Measurements from ENCODE around the gene CAPN10. TPM values are rescaled to one million over a fixed set of nuclear protein-coding genes. Genes with fewer than 3 reads are reported as not detected.

CAPN10 gene
- total RNA-seq, 1 experiment from 2014 or later, result 47.4 TPM

- H3K27me3 ChIP-seq (ENCODE audit: insufficient read depth, low read length), result no peaks in the 10 kb centered on the region
- no peak overlapping the region for H3K27ac ChIP-seq (ENCODE audit: insufficient read length, low read depth, low read length)
- H3K14ac ChIP-seq (ENCODE audit: insufficient read depth, low read length), result no peak overlapping the region
- no peak overlapping the region for H3K4me3 Mint-ChIP-seq
- no peak overlapping the region for H3K4me2 ChIP-seq (ENCODE audit: insufficient read depth, insufficient read length, low read length)
- peaks cover 31 to 40% (median 34%) of the 10 kb centered on the region in 3 experiments for H3K36me3 Mint-ChIP-seq (ENCODE audit: insufficient read depth in 1 of 3, low read depth in 3 of 3)
- H3K23me2 ChIP-seq (ENCODE audit: insufficient read length, low read depth, low read length, poor library complexity, severe bottlenecking), result no peaks in the 10 kb centered on the region
- H3K9me3 Mint-ChIP-seq, result peaks cover 11 to 23% of the 10 kb centered on the region in 2 experiments
- H3K79me1 ChIP-seq (ENCODE audit: insufficient read depth, low read depth, low read length, poor library complexity, severe bottlenecking), result no peaks in the 10 kb centered on the region
- no peak overlapping the region for H3K23ac ChIP-seq (ENCODE audit: insufficient read length, low read depth, low read length)
- H4K20me1 ChIP-seq (ENCODE audit: control insufficient read depth, insufficient read depth, insufficient read length), result no peaks in the 10 kb centered on the region
- no peaks in the 10 kb centered on the region for H3K79me2 ChIP-seq (ENCODE audit: insufficient read depth, low read length)
- no peak overlapping the region for H2AFZ ChIP-seq (ENCODE audit: low read length)
- no peak for DNase-seq
- no peak for TF ChIP-seq CTCF (conservative IDR thresholded peaks at IDR 0.05)
- H3T11ph ChIP-seq (ENCODE audit: low read length), result no peak overlapping the region
- H2BK20ac ChIP-seq (ENCODE audit: low read depth, low read length, poor library complexity, severe bottlenecking), result no peak overlapping the region
- peaks cover 7% of the 10 kb centered on the region for H3K9me3 ChIP-seq (ENCODE audit: control insufficient read depth, low read depth, low read length)
- H3K56ac ChIP-seq (ENCODE audit: insufficient read length, low read depth, low read length), result no peak overlapping the region
- H3K4ac ChIP-seq (ENCODE audit: low read depth, low read length), result no peak overlapping the region
- no peak overlapping the region for H4K8ac ChIP-seq (replicated peaks; ENCODE audit: insufficient read length, low read depth, low read length)
- no peak overlapping the region for H2AK5ac ChIP-seq (ENCODE audit: insufficient read length, low read length)
- no peak overlapping the region for H2BK120ac ChIP-seq (ENCODE audit: low read depth, low read length, poor library complexity, severe bottlenecking)
- no peak overlapping the region for H4K91ac ChIP-seq (ENCODE audit: insufficient read length, low read depth, low read length)
- no peak overlapping the region for H2BK5ac ChIP-seq (ENCODE audit: insufficient read length, low read length)
- H3K4me1 Mint-ChIP-seq, result peaks cover 4 to 5% of the 10 kb centered on the region in 2 experiments; a peak in 2 of 4 replicates
- H3K4me1 ChIP-seq (ENCODE audit: insufficient read depth, low read length), result no peaks in the 10 kb centered on the region
- no peak overlapping the region for H2BK12ac ChIP-seq (ENCODE audit: insufficient read length, low read depth, low read length)
- no peak overlapping the region for H3K18ac ChIP-seq (ENCODE audit: insufficient read length, low read depth, low read length)
- H3K27ac Mint-ChIP-seq, result no peak overlapping the region
- H3K27me3 Mint-ChIP-seq (ENCODE audit: low read depth), result no peaks in the 10 kb centered on the region
- H4K5ac ChIP-seq (ENCODE audit: insufficient read length, low read depth, low read length), result no peak overlapping the region
- no peak overlapping the region for H2BK15ac ChIP-seq (ENCODE audit: low read depth, low read length)
- H3K9ac ChIP-seq (ENCODE audit: extremely low read depth, insufficient read length, low read length), result no peak overlapping the region
Observed at GRCh38 chr2:240539906-240540305, 46.6 kb upstream of the CAPN10 start.
